GM23248 (cell line): ENCODE data around the gene HLCS. TPM values are rescaled to one million over a fixed set of nuclear protein-coding genes. Genes with fewer than 3 reads are reported as not detected.
A peak's percentile ranks its signal among the peaks of the same experiment; 100 is the strongest.

Source experiments
- DNase-seq: peaks from one replicate; pipeline ENCODE4 v3.0.0-alpha.2; 2015
- H2AFZ ChIP-seq: fragments of 200-600 bp; sonication (generic); 2 replicates; pipeline ENCODE4 v1.6.1; 2016; ENCODE audit warnings: antibody characterized with exemption
- H3F3A ChIP-seq: fragments of 200-600 bp; sonication (generic); 2 replicates; pipeline ENCODE4 v1.6.1; 2016; ENCODE audit warnings: mild to moderate bottlenecking, antibody characterized with exemption, mixed run types; ENCODE audit not compliant: insufficient read depth
- H3K27ac ChIP-seq: fragments of 200-600 bp; sonication (generic); 2 replicates; pipeline ENCODE4 v1.5.1; 2016; ENCODE audit warnings: mild to moderate bottlenecking
- H3K27me3 ChIP-seq: fragments of 200-600 bp; sonication (generic); replicated peaks from 2 replicates; pipeline ENCODE4 v1.6.1; 2016; ENCODE audit warnings: mild to moderate bottlenecking; ENCODE audit not compliant: insufficient read depth
- H3K36me3 ChIP-seq: fragments of 200-600 bp; sonication (generic); 2 replicates; pipeline ENCODE4 v1.6.1; 2016; ENCODE audit warnings: low read depth, mild to moderate bottlenecking
- H3K4me1 ChIP-seq: fragments of 200-600 bp; sonication (generic); 2 replicates; pipeline ENCODE4 v1.6.1; 2016; ENCODE audit warnings: mild to moderate bottlenecking; ENCODE audit not compliant: insufficient read depth
- H3K4me2 ChIP-seq: fragments of 200-600 bp; sonication (generic); one replicate; pipeline ENCODE4 v1.6.1; 2016; ENCODE audit warnings: mild to moderate bottlenecking; ENCODE audit not compliant: unreplicated experiment
- H3K4me3 ChIP-seq: fragments of 200-600 bp; sonication (generic); 2 replicates; pipeline ENCODE4 v1.5.1; 2016; ENCODE audit warnings: mild to moderate bottlenecking
- H3K79me2 ChIP-seq: fragments of 200-600 bp; sonication (generic); 2 replicates; pipeline ENCODE4 v1.6.1; 2016; ENCODE audit warnings: mild to moderate bottlenecking; ENCODE audit not compliant: insufficient read depth
- H3K9ac ChIP-seq: fragments of 200-600 bp; sonication (generic); 2 replicates; pipeline ENCODE4 v1.6.1; 2016; ENCODE audit warnings: mild to moderate bottlenecking
- H3K9me2 ChIP-seq: fragments of 200-600 bp; sonication (generic); 2 replicates; pipeline ENCODE4 v1.6.1; 2016; ENCODE audit warnings: mixed run types, mild to moderate bottlenecking, moderate library complexity; ENCODE audit not compliant: insufficient read depth
- H3K9me3 ChIP-seq: fragments of 200-600 bp; sonication (generic); one replicate; pipeline ENCODE4 v1.6.1; 2017; ENCODE audit warnings: low read depth
- H4K20me1 ChIP-seq: fragments of 200-600 bp; sonication (generic); 2 replicates; pipeline ENCODE4 v1.6.0; 2016; ENCODE audit not compliant: insufficient read depth
- EZH2 ChIP-seq: fragments of 200-600 bp; sonication (generic); IDR thresholded peaks from 2 replicates; pipeline ENCODE4 v1.6.1; 2018; ENCODE audit warnings: antibody characterized with exemption, mild to moderate bottlenecking; ENCODE audit not compliant: insufficient read depth, poor library complexity, severe bottlenecking
- EZH2phosphoT487 ChIP-seq: fragments of 200-600 bp; sonication (generic); IDR thresholded peaks from 2 replicates; pipeline ENCODE4 v1.6.1; 2018; ENCODE audit warnings: antibody characterized with exemption, moderate library complexity, mild to moderate bottlenecking, low read depth; ENCODE audit not compliant: insufficient read depth
- WGBS, 2 experiments: methylation state at CpG; one replicate each; pipeline ENCODE4 v1.1.6; 2015 to 2017; ENCODE audit warnings: low lambda C conversion rate in 2 of 2, low coverage in 1 of 2; ENCODE audit errors: missing lambda C conversion rate in 2 of 2; 5-methylcytosine and 5-hydroxymethylcytosine counted together
- in situ Hi-C: fragments of 300-500 bp; cut with MboI; formaldehyde crosslinking; loops from 2 replicates; pipeline ENCODE4 v1.15.0; 2020
- polyA plus RNA-seq: library from polyadenylated mRNA; unstranded; fragments of >200 nt; fragmentation: Nextera tagmentation; extraction: Ambion mirVana; gene quantifications from 2 replicates; pipeline ENCODE4 v1.2.1, GENCODE V29; 2016
- total RNA-seq: library from RNA; depleted of rRNA; stranded (reverse); fragments of >200 nt; shearing (Covaris generic); gene quantifications from 2 replicates; pipeline ENCODE4 v1.2.3, GENCODE V29; 2014

HLCS gene
- total and polyA plus RNA-seq, 2 experiments from 2014 or later, result 21.4 to 42.5 TPM

- H3K27ac ChIP-seq, result no peak overlapping the region
- no peaks in the 10 kb centered on the region for H3K9me2 ChIP-seq
- no peaks in the 10 kb centered on the region for H3F3A ChIP-seq
- peak overlapping the region; percentile 77 for H2AFZ ChIP-seq
- DNase-seq, result no peak
- no peak for TF ChIP-seq EZH2
- no peak for TF ChIP-seq EZH2phosphoT487
- peak overlapping the region; percentile 69 for H3K4me2 ChIP-seq
- H3K27me3 ChIP-seq, result no peaks in the 10 kb centered on the region
- no peaks in the 10 kb centered on the region for H3K79me2 ChIP-seq
- H3K9me3 ChIP-seq, result no peaks in the 10 kb centered on the region
- 41 to 56% methylated on average over 2 of the region's 2 CpGs for WGBS, 2 experiments
- no peaks in the 10 kb centered on the region for H4K20me1 ChIP-seq
- peaks cover 8% of the 10 kb centered on the region for H3K4me1 ChIP-seq
- no peaks in the 10 kb centered on the region for H3K36me3 ChIP-seq
- peak overlapping the region; percentile 67 for H3K4me3 ChIP-seq
- in situ Hi-C loops, result no loop called here
- peak overlapping the region; percentile 53; the same call in 1 of the 2 replicates for H3K9ac ChIP-seq
Observed at GRCh38 chr21:36981049-36981391, 14.6 kb upstream of the HLCS start.

- WGBS, 2 experiments, result 4 to 5% methylated on average over 40 to 42 of the region's 53 CpGs
- in situ Hi-C loops, result no loop called here
- H3K4me2 ChIP-seq, result peak overlapping the region; percentile 69
- no peak for TF ChIP-seq EZH2
- no peak for TF ChIP-seq EZH2phosphoT487
- no peaks in the 10 kb centered on the region for H4K20me1 ChIP-seq
- H3K4me1 ChIP-seq, result peaks cover 8% of the 10 kb centered on the region
- no peaks in the 10 kb centered on the region for H3K9me2 ChIP-seq
- H3K4me3 ChIP-seq, result peak overlapping the region; percentile 67
- no peak overlapping the region for H3K27ac ChIP-seq
- H3K9me3 ChIP-seq, result no peaks in the 10 kb centered on the region
- no peaks in the 10 kb centered on the region for H3K27me3 ChIP-seq
- no peaks in the 10 kb centered on the region for H3F3A ChIP-seq
- DNase-seq, result peak; percentile 58
- H3K79me2 ChIP-seq, result no peaks in the 10 kb centered on the region
- peak overlapping the region; percentile 77 for H2AFZ ChIP-seq
- H3K9ac ChIP-seq, result peak overlapping the region; percentile 53
- no peaks in the 10 kb centered on the region for H3K36me3 ChIP-seq
Observed at GRCh38 chr21:36980280-36981048, 14.0 kb upstream of the HLCS start.

DNA sequence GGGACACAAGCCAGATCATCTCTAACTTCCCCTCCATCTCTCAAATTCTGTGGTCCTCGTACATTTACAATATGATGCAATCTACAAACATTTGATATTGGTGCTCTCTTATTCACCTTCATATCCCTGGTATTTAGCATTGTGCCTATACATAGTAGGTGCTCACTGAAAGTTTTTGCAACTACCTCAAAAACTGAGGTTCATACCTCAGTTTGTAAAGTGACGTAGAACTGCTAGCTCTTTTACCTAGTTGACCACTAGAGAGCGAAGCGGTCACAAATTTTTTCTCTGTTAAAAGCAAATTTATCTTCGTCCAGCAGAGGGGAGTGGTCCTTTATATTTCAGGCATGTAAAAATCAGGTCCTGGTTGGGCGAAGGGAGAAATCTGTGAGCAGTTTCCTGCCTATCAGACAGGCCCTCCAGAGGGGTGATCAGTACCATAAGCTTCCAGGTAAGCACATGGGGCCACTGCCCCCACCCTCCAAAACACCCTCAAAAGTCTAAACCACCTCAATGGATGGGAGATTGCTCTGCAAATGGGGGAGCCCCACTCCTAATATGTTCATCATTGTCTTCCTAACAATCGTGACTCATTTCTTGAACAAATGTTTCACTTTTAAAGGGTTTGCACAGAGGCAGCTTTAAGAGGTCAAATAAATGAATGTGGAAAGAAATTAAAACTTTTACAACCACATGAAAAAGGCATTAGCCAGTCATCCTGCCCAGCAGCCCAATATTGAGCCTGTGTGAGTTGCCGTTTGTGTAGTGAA, 10.6 kb upstream of the HLCS start:
- peak overlapping the region; percentile 72 for H3K4me2 ChIP-seq
- H3K4me3 ChIP-seq, result peak overlapping the region; percentile 50
- WGBS, 2 experiments, result 4% methylated on average over 8 of the region's 8 CpGs
- peak overlapping the region; percentile 34; the same call in 1 of the 2 replicates for H3K9ac ChIP-seq
- in situ Hi-C loops, result loop anchor here (10.0 kb wide), 1 partner anchor 108 kb away; no protein-coding TSS in a partner anchor
- no peak overlapping the region for H3K27ac ChIP-seq
- no peaks in the 10 kb centered on the region for H3K9me2 ChIP-seq
- no peaks in the 10 kb centered on the region for H3K9me3 ChIP-seq
- H3K27me3 ChIP-seq, result no peaks in the 10 kb centered on the region
- H3K4me1 ChIP-seq, result peaks cover 8% of the 10 kb centered on the region
- no peaks in the 10 kb centered on the region for H3F3A ChIP-seq
- DNase-seq, result peak; percentile 84
- H4K20me1 ChIP-seq, result no peaks in the 10 kb centered on the region
- TF ChIP-seq EZH2 (no peak), EZH2phosphoT487 (no peak)
- peak overlapping the region; percentile 70 for H2AFZ ChIP-seq
- H3K79me2 ChIP-seq, result no peaks in the 10 kb centered on the region
- H3K36me3 ChIP-seq, result no peaks in the 10 kb centered on the region

GRCh38 chr21:36976228-36976861, 9.9 kb upstream of the HLCS start:
- H2AFZ ChIP-seq, result no peak overlapping the region; the same call in 1 of the 2 replicates
- DNase-seq, result no peak
- no peaks in the 10 kb centered on the region for H3F3A ChIP-seq
- H3K27me3 ChIP-seq, result no peaks in the 10 kb centered on the region
- H3K9me2 ChIP-seq, result no peaks in the 10 kb centered on the region
- H3K79me2 ChIP-seq, result no peaks in the 10 kb centered on the region
- H3K4me1 ChIP-seq, result peaks cover 8% of the 10 kb centered on the region
- no peaks in the 10 kb centered on the region for H3K9me3 ChIP-seq
- in situ Hi-C loops, result loop anchor here (10.0 kb wide), 1 partner anchor 108 kb away; no protein-coding TSS in a partner anchor
- no peaks in the 10 kb centered on the region for H4K20me1 ChIP-seq
- H3K36me3 ChIP-seq, result no peaks in the 10 kb centered on the region
- no peak overlapping the region for H3K4me3 ChIP-seq
- H3K27ac ChIP-seq, result no peak overlapping the region
- WGBS, 2 experiments, result 55 to 62% methylated on average over 5 of the region's 5 CpGs
- no peak overlapping the region for H3K9ac ChIP-seq
- H3K4me2 ChIP-seq, result no peak overlapping the region
- no peak for TF ChIP-seq EZH2phosphoT487
- TF ChIP-seq EZH2, result no peak
